Pancreas (tissue), 10 donors: Measurements from ENCODE around the gene SHROOM4. TPM values are rescaled to one million over a fixed set of nuclear protein-coding genes. Genes with fewer than 3 reads are reported as not detected.

Experiments
- ATAC-seq, 4 donors: fragments of 200-7000 bp; cut with Tn5 transposase; one replicate each; pipeline versions ENCODE4 v1.8.0 to v1.9.1; 2020; ENCODE audit warnings: mild to moderate bottlenecking in 4 of 4, moderate library complexity in 4 of 4
- DNase-seq, 6 donors: peaks; one replicate each; pipeline ENCODE4 v3.0.0-alpha.2; 2020
- FAIRE-seq: peaks from 2 replicates; lab custom pipeline; 2012; peaks lifted over from hg19 to GRCh38; lab: Jason Lieb, UNC
- H3K27ac ChIP-seq, 4 donors: fragments of 200-600 bp; sonication (generic); 1 replicate in 3 of 4; 2 replicates in 1 of 4; pipeline versions ENCODE4 v1.5.0 to v1.8.0; 2020
- H3K27me3 ChIP-seq, 4 donors: fragments of 200-600 bp; one replicate each; pipeline ENCODE4 v1.8.0; 2021
- H3K36me3 ChIP-seq, 3 donors: fragments of 200-600 bp; sonication (generic) in 1 of 3; one replicate each; pipeline versions ENCODE4 v1.5.0 to v1.8.0; 2020 to 2021
- H3K4me1 ChIP-seq, 3 donors: fragments of 200-600 bp; one replicate each; pipeline ENCODE4 v1.8.0; 2021
- H3K4me3 ChIP-seq, 4 donors: fragments of 200-600 bp; sonication (generic) in 2 of 4; one replicate each; pipeline versions ENCODE4 v1.5.0 to v1.8.0; 2020 to 2021
- H3K9me3 ChIP-seq, 4 donors: fragments of 200-600 bp; one replicate each; pipeline ENCODE4 v1.8.0; 2021
- WGBS, 2 donors: extraction: QIAGEN DNeasy Blood & Tissue Kit; methylation state at CpG; one replicate each; pipeline ENCODE4 v1.1.7; 2013; 5-methylcytosine and 5-hydroxymethylcytosine counted together
- intact Hi-C, 3 donors: fragments of 100-400 bp; cut with DNase I; formaldehyde crosslinking; loops; one replicate each; pipeline versions ENCODE4 v1.11.1 to v1.14.2; 2022
- polyA plus RNA-seq, 2 donors: library from polyadenylated mRNA; stranded (reverse); fragments of 200-250 nt; gene quantifications; one replicate each; pipeline ENCODE4 v1.2.3, GENCODE V29; 2013
- total RNA-seq, 6 donors: library from RNA; stranded (reverse); fragmentation: NEBNext Ultra II Directional in 4 of 6; extraction: Animal tissue kit (Norgen Biotek cat#: 25700) in 4 of 6; gene quantifications; one replicate each; pipeline versions ENCODE4 v1.2.1 to v1.2.4, GENCODE V29; 2021 to 2023
- TF ChIP-seq, protein P1 (sequence below), 4 donors: fragments of 200-600 bp; sonication (generic) in 3 of 4; IDR thresholded peaks; one replicate each; pipeline versions ENCODE4 v1.5.0 to v1.8.0; 2021; ENCODE audit warnings: antibody characterized with exemption in 4 of 4
- donor health status: healthy with polysubstance abuse.
- donor health status: DM: no; HTN: no; CAD: no; lungs with moderate emphysema.
- donor health status: DM: no; HTN: no; CAD: no.
- donor health status: control.
- donor health status: control.
- donor health status: Bipolar disorder and iron deficiency.
- donor health status: DM: yes; HTN: yes; CAD: no.
- donor health status: DM: no; HTN: no; CAD: no.
- donor health status: DM: no; HTN: no; CAD: no.
- donor health status: DM: yes; HTN: yes; CAD: no.

The SHROOM4 gene
- total and polyA plus RNA-seq, 8 donors, result 0.46 to 1.7 (median 0.98) TPM

DNA sequence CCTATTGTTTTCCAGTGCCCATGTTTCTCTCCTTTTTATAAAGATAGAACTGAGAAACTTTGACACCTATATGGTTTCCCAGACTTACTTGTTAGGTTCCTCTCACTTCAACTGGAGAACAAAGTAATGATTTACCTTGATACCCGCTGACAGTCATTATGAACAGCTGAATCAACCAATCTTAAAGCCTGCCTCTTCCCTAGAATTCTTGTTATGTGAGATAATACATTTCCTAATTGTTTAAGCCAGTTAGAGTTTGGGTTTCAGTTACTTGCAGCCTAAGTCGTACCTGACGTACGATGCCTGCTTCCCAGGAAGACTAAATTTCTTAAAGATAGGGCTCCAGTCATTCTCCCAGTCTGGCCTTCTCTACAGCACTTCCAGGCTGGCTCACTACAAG, 97.3 kb downstream of the SHROOM4 start:
- DNase-seq (no peak), FAIRE-seq (no peak), ATAC-seq (no peak)
- H3K4me1 ChIP-seq, result no peaks in the 10 kb centered on the region
- H3K27ac ChIP-seq, result no peak overlapping the region
- TF ChIP-seq, protein P1, sequence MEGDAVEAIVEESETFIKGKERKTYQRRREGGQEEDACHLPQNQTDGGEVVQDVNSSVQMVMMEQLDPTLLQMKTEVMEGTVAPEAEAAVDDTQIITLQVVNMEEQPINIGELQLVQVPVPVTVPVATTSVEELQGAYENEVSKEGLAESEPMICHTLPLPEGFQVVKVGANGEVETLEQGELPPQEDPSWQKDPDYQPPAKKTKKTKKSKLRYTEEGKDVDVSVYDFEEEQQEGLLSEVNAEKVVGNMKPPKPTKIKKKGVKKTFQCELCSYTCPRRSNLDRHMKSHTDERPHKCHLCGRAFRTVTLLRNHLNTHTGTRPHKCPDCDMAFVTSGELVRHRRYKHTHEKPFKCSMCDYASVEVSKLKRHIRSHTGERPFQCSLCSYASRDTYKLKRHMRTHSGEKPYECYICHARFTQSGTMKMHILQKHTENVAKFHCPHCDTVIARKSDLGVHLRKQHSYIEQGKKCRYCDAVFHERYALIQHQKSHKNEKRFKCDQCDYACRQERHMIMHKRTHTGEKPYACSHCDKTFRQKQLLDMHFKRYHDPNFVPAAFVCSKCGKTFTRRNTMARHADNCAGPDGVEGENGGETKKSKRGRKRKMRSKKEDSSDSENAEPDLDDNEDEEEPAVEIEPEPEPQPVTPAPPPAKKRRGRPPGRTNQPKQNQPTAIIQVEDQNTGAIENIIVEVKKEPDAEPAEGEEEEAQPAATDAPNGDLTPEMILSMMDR (IDR thresholded peaks at IDR 0.05), result no peak
- WGBS, 2 donors, result 85 to 88% methylated on average over 4 of the region's 4 CpGs
- intact Hi-C loops, result no loop called here
- H3K9me3 ChIP-seq, result no peaks in the 10 kb centered on the region
- H3K36me3 ChIP-seq, result no peaks in the 10 kb centered on the region
- peaks cover 0 to 10% (median 2%) of the 10 kb centered on the region in 4 donors for H3K27me3 ChIP-seq
- no peak overlapping the region for H3K4me3 ChIP-seq

DNA sequence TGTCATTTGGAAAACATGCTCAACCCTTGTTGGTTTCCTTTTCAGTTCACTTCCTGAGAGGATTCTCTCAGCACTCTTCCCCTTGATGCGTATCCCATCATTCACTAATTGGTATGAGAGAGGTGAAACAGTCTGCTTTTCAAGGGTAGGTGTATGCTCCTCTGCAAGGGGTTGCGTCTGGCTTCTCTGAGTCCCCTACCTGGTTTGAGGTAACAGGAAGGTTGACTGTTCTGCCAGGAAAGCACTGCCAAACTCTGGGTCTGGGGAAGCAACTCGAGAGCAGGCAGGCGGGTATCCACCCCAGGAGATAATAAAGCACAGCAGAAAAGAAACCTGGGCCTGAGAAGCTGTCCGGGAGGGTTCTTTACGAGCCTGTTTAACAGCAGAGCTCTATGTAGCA, 101.2 kb downstream of the SHROOM4 start:
- no peaks in the 10 kb centered on the region for H3K9me3 ChIP-seq
- H3K36me3 ChIP-seq, result no peaks in the 10 kb centered on the region
- ATAC-seq (no peak), DNase-seq (no peak), FAIRE-seq (no peak)
- H3K4me1 ChIP-seq, result no peaks in the 10 kb centered on the region
- 68 to 80% methylated on average over 6 of the region's 6 CpGs for WGBS, 2 donors
- H3K27ac ChIP-seq, result no peak overlapping the region
- H3K4me3 ChIP-seq, result no peak overlapping the region
- TF ChIP-seq, protein P1 (IDR thresholded peaks at IDR 0.05), result no peak
- H3K27me3 ChIP-seq, result peaks cover 0 to 10% (median 2%) of the 10 kb centered on the region in 4 donors
- intact Hi-C loops, result no loop called here

DNA sequence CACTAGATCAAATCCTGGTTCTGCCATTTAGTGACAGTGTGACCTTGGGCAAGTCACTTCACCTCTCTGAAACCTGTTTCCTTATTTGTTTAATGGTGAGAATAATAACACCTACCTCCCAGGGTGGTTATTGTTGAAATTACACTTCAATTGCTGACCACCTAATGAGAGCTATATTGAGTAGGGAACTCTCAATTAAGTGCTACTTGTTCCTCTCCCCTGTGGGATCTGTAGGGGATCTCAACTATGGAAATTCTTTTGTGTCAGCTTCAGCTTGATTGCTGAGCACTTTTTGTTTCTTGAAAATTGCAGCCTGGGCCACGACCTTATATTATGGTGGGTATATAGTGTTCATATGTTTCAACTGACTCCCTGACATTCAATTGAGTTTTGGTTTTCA, 102.1 kb downstream of the SHROOM4 start:
- FAIRE-seq, result no peak
- no peak overlapping the region for H3K4me3 ChIP-seq
- TF ChIP-seq, protein P1 (IDR thresholded peaks at IDR 0.05), result no peak
- peaks cover 0 to 16% (median 2%) of the 10 kb centered on the region in 4 donors for H3K27me3 ChIP-seq
- intact Hi-C loops, result no loop called here
- WGBS, 2 donors, result 22 to 43% methylated on average over 1 of the region's 1 CpG
- DNase-seq, result no peak
- no peaks in the 10 kb centered on the region for H3K4me1 ChIP-seq
- no peaks in the 10 kb centered on the region for H3K36me3 ChIP-seq
- H3K27ac ChIP-seq, result no peak overlapping the region
- no peak for ATAC-seq
- H3K9me3 ChIP-seq, result no peaks in the 10 kb centered on the region

DNA sequence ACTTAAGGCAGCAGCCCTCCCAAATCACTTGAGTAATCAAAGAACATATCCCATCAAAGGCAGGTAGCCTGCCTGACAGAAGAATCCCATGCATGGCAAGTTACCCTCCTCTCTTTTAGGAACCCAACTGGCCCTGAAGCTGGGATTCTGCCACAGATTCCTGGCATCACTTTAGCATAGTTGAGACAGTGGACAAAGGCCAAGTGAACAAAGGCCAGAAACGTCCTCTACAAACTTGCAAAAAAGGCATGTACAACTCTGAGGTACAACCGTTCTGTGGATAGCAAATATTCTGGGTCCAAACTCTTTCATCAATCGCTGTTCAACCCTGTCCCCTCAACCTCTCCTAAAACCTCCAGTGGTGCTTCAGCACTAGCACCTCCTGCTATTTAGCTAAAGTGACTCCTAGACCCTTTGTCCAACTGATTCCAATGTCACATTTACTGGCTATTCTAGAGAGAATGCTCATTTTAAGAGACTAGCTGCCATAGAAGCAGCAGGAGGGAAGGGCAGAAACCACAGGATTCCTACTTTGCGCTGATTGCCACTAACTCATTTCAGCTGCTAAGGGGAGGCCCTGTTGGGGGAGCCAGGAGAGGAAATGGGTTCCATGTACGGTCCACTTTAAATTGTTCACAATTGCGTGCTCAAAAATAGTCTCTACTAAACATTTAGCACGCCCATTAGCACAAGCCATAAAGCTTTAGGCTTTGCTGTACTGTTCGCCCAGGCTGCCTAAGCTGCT, 105.9 kb downstream of the SHROOM4 start:
- no peak overlapping the region for H3K27ac ChIP-seq
- no peak overlapping the region for H3K4me3 ChIP-seq
- 46 to 64% methylated on average over 8 of the region's 8 CpGs for WGBS, 2 donors
- intact Hi-C loops, result no loop called here
- H3K4me1 ChIP-seq, result no peaks in the 10 kb centered on the region
- no peaks in the 10 kb centered on the region for H3K9me3 ChIP-seq
- no peak for ATAC-seq
- TF ChIP-seq, protein P1 (IDR thresholded peaks at IDR 0.05), result no peak
- H3K36me3 ChIP-seq, result no peaks in the 10 kb centered on the region
- DNase-seq, result no peak
- peaks cover 0 to 12% (median 4%) of the 10 kb centered on the region in 4 donors for H3K27me3 ChIP-seq
- FAIRE-seq, result no peak

DNA sequence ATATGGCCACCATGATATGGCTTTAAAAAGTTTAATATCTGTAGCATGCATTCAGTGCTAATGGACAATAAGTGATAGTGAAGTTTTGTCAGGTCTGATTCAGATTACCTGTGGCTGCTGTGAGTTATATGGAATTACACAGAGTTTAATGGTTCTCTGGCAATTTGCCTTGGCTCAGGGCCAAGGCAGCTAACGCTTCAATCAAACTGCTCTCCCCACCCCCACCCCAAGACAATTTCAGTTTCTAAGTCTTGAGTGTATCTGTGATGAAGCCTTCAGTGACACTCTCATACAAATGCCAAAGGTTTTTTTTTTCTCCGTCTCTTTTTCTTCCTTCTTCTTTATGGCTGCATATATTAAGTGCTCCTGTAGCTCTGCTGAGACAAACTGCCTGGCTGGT, 106.6 kb downstream of the SHROOM4 start:
- H3K27ac ChIP-seq, result no peak overlapping the region
- DNase-seq, result no peak
- H3K27me3 ChIP-seq, result peaks cover 0 to 12% (median 3%) of the 10 kb centered on the region in 4 donors
- FAIRE-seq, result no peak
- no peak for ATAC-seq
- intact Hi-C loops, result no loop called here
- H3K9me3 ChIP-seq, result no peaks in the 10 kb centered on the region
- TF ChIP-seq, protein P1 (IDR thresholded peaks at IDR 0.05), result no peak
- H3K4me1 ChIP-seq, result no peaks in the 10 kb centered on the region
- WGBS, 2 donors, result 38 to 41% methylated on average over 2 of the region's 2 CpGs
- H3K36me3 ChIP-seq, result no peaks in the 10 kb centered on the region
- no peak overlapping the region for H3K4me3 ChIP-seq
